Neural cell (in vitro differentiated cells): ENCODE results near the gene ZNF207. TPM values are rescaled to one million over a fixed set of nuclear protein-coding genes. Genes with fewer than 3 reads are reported as not detected.
"Not testable (repeated sequence)": the region's sequence is repeated elsewhere in the genome, so short reads cannot be mapped to it uniquely, and the experiment has no call there.

Experiments used
- H2AFZ ChIP-seq: fragments of 200-600, 300-800 bp; sonication (generic), shearing (Covaris generic); 2 replicates; pipeline ENCODE4 v1.6.0; 2014; ENCODE audit warnings: low read depth, mild to moderate bottlenecking, antibody characterized with exemption, low read length, moderate library complexity
- H3F3A ChIP-seq: fragments of 200-600 bp; shearing (Covaris generic); 2 replicates; pipeline ENCODE4 v1.6.1; 2016; ENCODE audit warnings: mild to moderate bottlenecking, moderate library complexity, mixed read lengths, antibody characterized with exemption, low read length; ENCODE audit not compliant: insufficient read depth, poor library complexity, severe bottlenecking
- H3K27ac ChIP-seq: fragments of 200-600, 300-800 bp; sonication (generic), shearing (Covaris generic); 2 replicates; pipeline ENCODE4 v1.5.1; 2014; ENCODE audit warnings: mild to moderate bottlenecking, low read length, moderate library complexity
- H3K27me3 ChIP-seq: fragments of 300-800, 200-600 bp; sonication (generic), shearing (Covaris generic); 2 replicates; pipeline ENCODE4 v1.6.0; 2014; ENCODE audit warnings: mild to moderate bottlenecking, low read depth, low read length, moderate library complexity; ENCODE audit not compliant: insufficient read depth
- H3K36me3 ChIP-seq: fragments of 300-800, 200-600 bp; sonication (generic), shearing (Covaris generic); 2 replicates; pipeline ENCODE4 v1.5.1; 2014; ENCODE audit warnings: mild to moderate bottlenecking, antibody characterized with exemption, low read length, moderate library complexity; ENCODE audit not compliant: insufficient read depth
- H3K4me2 ChIP-seq: fragments of 300-800, 200-600 bp; sonication (generic), shearing (Covaris generic); 2 replicates; pipeline ENCODE4 v1.6.0; 2014; ENCODE audit warnings: mild to moderate bottlenecking, low read length
- H3K4me3 ChIP-seq: fragments of 300-800, 200-600 bp; sonication (generic), shearing (Covaris generic); 2 replicates; pipeline ENCODE4 v1.5.1; 2014; ENCODE audit warnings: mild to moderate bottlenecking, low read length, moderate library complexity
- H3K79me2 ChIP-seq: fragments of 200-600 bp; shearing (Covaris generic); replicated peaks from 2 replicates; pipeline ENCODE4 v1.6.0; 2014; ENCODE audit warnings: mild to moderate bottlenecking, low read length, moderate library complexity; ENCODE audit not compliant: insufficient read depth
- H3K9ac ChIP-seq: fragments of 300-800, 200-600 bp; sonication (generic), shearing (Covaris generic); 2 replicates; pipeline ENCODE4 v1.6.1; 2016; ENCODE audit warnings: mild to moderate bottlenecking, low read length, mixed read lengths
- H3K9me2 ChIP-seq: fragments of 200-600 bp; shearing (Covaris generic); 2 replicates; pipeline ENCODE4 v1.6.1; 2016; ENCODE audit warnings: mild to moderate bottlenecking, low read length, mixed read lengths; ENCODE audit not compliant: insufficient read depth
- H3K9me3 ChIP-seq: fragments of 200-600, 300-800 bp; sonication (generic), shearing (Covaris generic); 2 replicates; pipeline ENCODE4 v1.6.1; 2016; ENCODE audit warnings: mild to moderate bottlenecking, mixed run types, low read length, moderate library complexity, mixed read lengths
- H4K20me1 ChIP-seq: fragments of 200-600 bp; shearing (Covaris generic); 2 replicates; pipeline ENCODE4 v1.6.1; 2016; ENCODE audit warnings: mild to moderate bottlenecking, mixed run types; ENCODE audit not compliant: insufficient read depth
- EP300 ChIP-seq: fragments of 450-650 bp; conservative IDR thresholded peaks from 2 replicates; pipeline ENCODE4 v1.6.1; 2014; ENCODE audit warnings: antibody characterized with exemption, mild to moderate bottlenecking, moderate library complexity; ENCODE audit not compliant: poor library complexity, severe bottlenecking
- EZH2 ChIP-seq: fragments of 200-600, 300-800 bp; shearing (Covaris generic), sonication (generic); IDR thresholded peaks from 2 replicates; pipeline ENCODE4 v1.6.1; 2014; ENCODE audit warnings: antibody characterized with exemption, low read length, borderline replicate concordance, mild to moderate bottlenecking; ENCODE audit not compliant: insufficient read depth, poor library complexity, severe bottlenecking
- MXI1 ChIP-seq: fragments of 450-650 bp; conservative IDR thresholded peaks from 2 replicates; pipeline ENCODE4 v1.6.1; 2014; ENCODE audit warnings: antibody characterized with exemption, mild to moderate bottlenecking; ENCODE audit not compliant: poor library complexity, severe bottlenecking
- POLR2AphosphoS5 ChIP-seq: IDR thresholded peaks from 2 replicates; pipeline ENCODE4 v1.6.1; 2012
- RAD21 ChIP-seq: fragments of 450-650 bp; conservative IDR thresholded peaks from 2 replicates; pipeline ENCODE4 v1.6.1; 2014; ENCODE audit warnings: antibody characterized with exemption, mild to moderate bottlenecking, moderate library complexity
- SMC3 ChIP-seq: fragments of 450-650 bp; conservative IDR thresholded peaks from 2 replicates; pipeline ENCODE4 v1.6.1; 2014; ENCODE audit warnings: antibody characterized with exemption, mild to moderate bottlenecking, moderate library complexity; ENCODE audit not compliant: poor library complexity
- TAF1 ChIP-seq: IDR thresholded peaks from 2 replicates; pipeline ENCODE4 v1.6.1; 2012; ENCODE audit warnings: low read depth
- polyA plus RNA-seq: library from polyadenylated mRNA; depleted of rRNA; stranded (reverse); fragments of >200 nt; gene quantifications from 2 replicates; pipeline ENCODE4 v1.2.3, GENCODE V29; 2014
- TF ChIP-seq, protein P1 (sequence below): fragments of 450-650 bp; IDR thresholded peaks from 2 replicates; pipeline ENCODE4 v1.5.1; 2014; ENCODE audit warnings: antibody characterized with exemption, mild to moderate bottlenecking, moderate library complexity; ENCODE audit not compliant: poor library complexity, severe bottlenecking

ZNF207 gene
- polyA plus RNA-seq, 1 donor from 2014 or later = 188 TPM

DNA sequence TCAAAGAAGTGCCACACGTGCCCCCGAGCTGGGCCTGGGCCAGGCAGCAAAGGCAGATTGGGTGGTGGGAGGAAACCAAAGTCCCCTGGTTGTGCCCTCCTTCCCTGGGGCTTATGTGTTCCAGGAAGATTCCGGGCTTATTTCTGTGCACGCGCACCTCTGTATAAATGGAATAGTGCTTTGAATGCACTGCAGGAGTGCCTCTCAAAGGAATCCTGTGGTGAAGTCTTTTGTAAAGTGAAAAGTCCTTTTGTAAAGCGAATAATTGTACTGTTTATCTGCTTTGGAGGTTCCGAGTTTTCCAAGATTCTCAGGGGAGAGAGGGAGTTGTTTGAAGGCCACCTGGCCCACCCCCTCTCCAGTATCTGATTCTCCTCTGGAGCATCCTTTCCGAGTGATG is 34.8 kb upstream of the ZNF207 start:
- no peaks in the 10 kb centered on the region for H3K27me3 ChIP-seq
- H3K4me3 ChIP-seq = no peak overlapping the region
- no peak overlapping the region for H3K27ac ChIP-seq
- H3K9me3 ChIP-seq = no peaks in the 10 kb centered on the region
- no peak overlapping the region for H3K9ac ChIP-seq
- TF ChIP-seq, protein P1, sequence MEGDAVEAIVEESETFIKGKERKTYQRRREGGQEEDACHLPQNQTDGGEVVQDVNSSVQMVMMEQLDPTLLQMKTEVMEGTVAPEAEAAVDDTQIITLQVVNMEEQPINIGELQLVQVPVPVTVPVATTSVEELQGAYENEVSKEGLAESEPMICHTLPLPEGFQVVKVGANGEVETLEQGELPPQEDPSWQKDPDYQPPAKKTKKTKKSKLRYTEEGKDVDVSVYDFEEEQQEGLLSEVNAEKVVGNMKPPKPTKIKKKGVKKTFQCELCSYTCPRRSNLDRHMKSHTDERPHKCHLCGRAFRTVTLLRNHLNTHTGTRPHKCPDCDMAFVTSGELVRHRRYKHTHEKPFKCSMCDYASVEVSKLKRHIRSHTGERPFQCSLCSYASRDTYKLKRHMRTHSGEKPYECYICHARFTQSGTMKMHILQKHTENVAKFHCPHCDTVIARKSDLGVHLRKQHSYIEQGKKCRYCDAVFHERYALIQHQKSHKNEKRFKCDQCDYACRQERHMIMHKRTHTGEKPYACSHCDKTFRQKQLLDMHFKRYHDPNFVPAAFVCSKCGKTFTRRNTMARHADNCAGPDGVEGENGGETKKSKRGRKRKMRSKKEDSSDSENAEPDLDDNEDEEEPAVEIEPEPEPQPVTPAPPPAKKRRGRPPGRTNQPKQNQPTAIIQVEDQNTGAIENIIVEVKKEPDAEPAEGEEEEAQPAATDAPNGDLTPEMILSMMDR = no peak
- TF ChIP-seq MXI1 = no peak
- no peak for TF ChIP-seq POLR2AphosphoS5
- no peak for TF ChIP-seq TAF1
- TF ChIP-seq SMC3 = no peak
- TF ChIP-seq RAD21 = no peak
- no peaks in the 10 kb centered on the region for H3K79me2 ChIP-seq
- H3F3A ChIP-seq = no peaks in the 10 kb centered on the region
- no peaks in the 10 kb centered on the region for H4K20me1 ChIP-seq
- H3K36me3 ChIP-seq = no peaks in the 10 kb centered on the region
- H2AFZ ChIP-seq = no peak overlapping the region
- no peaks in the 10 kb centered on the region for H3K9me2 ChIP-seq
- H3K4me2 ChIP-seq = no peak overlapping the region

DNA sequence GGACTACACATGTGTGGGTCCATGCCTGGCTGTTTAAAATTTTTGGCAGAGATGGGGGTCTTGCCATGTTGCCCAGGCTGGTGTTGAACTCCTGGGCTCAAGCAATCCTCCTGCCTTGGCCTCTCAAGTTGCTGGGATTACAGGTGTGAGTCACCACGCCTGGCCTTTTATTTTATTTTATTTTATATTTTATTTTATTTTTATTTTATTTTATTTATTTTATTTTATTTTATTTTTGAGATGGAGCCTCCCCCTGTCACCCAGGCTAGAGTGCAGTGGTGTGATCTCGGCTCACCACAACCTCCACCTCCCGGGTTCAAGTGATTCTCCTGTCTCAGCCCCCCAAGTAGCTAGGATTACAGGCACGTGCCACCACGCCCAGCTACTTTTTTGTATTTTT is 33.3 kb upstream of the ZNF207 start:
- not testable (repeated sequence) for H3K79me2 ChIP-seq, H3K4me2 ChIP-seq, H3K27me3 ChIP-seq, H3K4me3 ChIP-seq, H3K9me3 ChIP-seq, H3K9me2 ChIP-seq, H3K27ac ChIP-seq, H3F3A ChIP-seq, H3K9ac ChIP-seq, H4K20me1 ChIP-seq, H2AFZ ChIP-seq, H3K36me3 ChIP-seq

DNA sequence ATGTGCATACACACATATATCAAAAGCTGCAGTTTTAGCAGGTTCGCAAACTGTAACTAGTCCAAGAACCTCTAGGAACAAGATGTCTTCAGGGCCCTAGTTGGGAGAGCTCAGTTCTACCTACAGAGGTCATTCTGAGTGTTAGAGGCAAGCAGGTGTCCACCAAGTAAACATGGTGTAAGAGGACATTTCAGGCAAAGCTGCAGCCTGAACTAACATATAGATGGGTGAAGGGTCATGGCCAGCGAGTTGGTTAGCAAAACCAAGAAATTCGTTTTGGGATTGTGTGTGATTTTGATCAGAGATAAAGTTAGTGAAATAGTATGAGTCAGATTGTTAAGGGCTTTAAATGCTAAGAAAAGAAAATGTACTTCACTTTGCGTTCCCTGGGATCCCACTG is 32.6 kb upstream of the ZNF207 start:
- no peaks in the 10 kb centered on the region for H4K20me1 ChIP-seq
- H3K9ac ChIP-seq = no peak overlapping the region
- no peaks in the 10 kb centered on the region for H3K36me3 ChIP-seq
- H3F3A ChIP-seq = no peaks in the 10 kb centered on the region
- H3K4me3 ChIP-seq = no peak overlapping the region
- no peak for TF ChIP-seq EZH2
- no peak for TF ChIP-seq SMC3
- TF ChIP-seq, protein P1 = no peak
- no peak for TF ChIP-seq EP300
- TF ChIP-seq MXI1 = no peak
- TF ChIP-seq POLR2AphosphoS5 = no peak
- no peaks in the 10 kb centered on the region for H3K27me3 ChIP-seq
- H3K9me3 ChIP-seq = no peaks in the 10 kb centered on the region
- no peaks in the 10 kb centered on the region for H3K79me2 ChIP-seq
- no peak overlapping the region for H3K27ac ChIP-seq
- no peaks in the 10 kb centered on the region for H3K9me2 ChIP-seq
- no peak overlapping the region for H2AFZ ChIP-seq
- H3K4me2 ChIP-seq = no peak overlapping the region
